Cardiac muscle cell (in vitro differentiated cells and primary cell): Measurements from ENCODE around the gene SNX15. TPM values are rescaled to one million over a fixed set of nuclear protein-coding genes. Genes with fewer than 3 reads are reported as not detected.
"Not testable (repeated sequence)": the region's sequence is repeated elsewhere in the genome, so short reads cannot be mapped to it uniquely, and the experiment has no call there.

Experiments
- DNase-seq, 2 donors: peaks; one replicate each; pipeline versions ENCODE4 v3.0.0 to v3.0.0-alpha.2; 2010 to 2017; ENCODE audit warnings: low read depth in 1 of 2, low spot score in 1 of 2
- H3K27ac ChIP-seq: fragments of 200-600 bp; sonication (generic); 2 replicates; pipeline ENCODE4 v1.5.1; 2016
- H3K27me3 ChIP-seq: fragments of 200-600 bp; sonication (generic); 2 replicates; pipeline ENCODE4 v1.6.0; 2016; ENCODE audit warnings: control low read depth
- H3K36me3 ChIP-seq: fragments of 200-600 bp; sonication (generic); 2 replicates; pipeline ENCODE4 v1.5.1; 2016; ENCODE audit warnings: control low read depth
- H3K4me1 ChIP-seq: fragments of 200-600 bp; sonication (generic); 2 replicates; pipeline ENCODE4 v1.8.1; 2017; ENCODE audit warnings: low read depth, mild to moderate bottlenecking, mixed run types
- H3K4me3 ChIP-seq: fragments of 200-600 bp; sonication (generic); 2 replicates; pipeline ENCODE4 v1.5.1; 2016; ENCODE audit warnings: mild to moderate bottlenecking
- H3K9me3 ChIP-seq: fragments of 200-600 bp; sonication (generic); 2 replicates; pipeline ENCODE4 v1.5.1; 2017; ENCODE audit warnings: low read depth, mild to moderate bottlenecking, control low read depth
- polyA plus RNA-seq: library from polyadenylated mRNA; unstranded; fragments of >200 nt; fragmentation: Nextera tagmentation; extraction: Ambion mirVana; gene quantifications from 2 replicates; pipeline ENCODE4 v1.2.1, GENCODE V29; 2016
- total RNA-seq: library from RNA; depleted of rRNA; stranded (reverse); fragments of >200 nt; gene quantifications from 2 replicates; pipeline ENCODE4 v1.2.3, GENCODE V29; 2016
- TF ChIP-seq, protein P1 (sequence below): IDR thresholded peaks from 2 replicates; pipeline ENCODE4 v1.5.1; 2012; ENCODE audit warnings: low read depth, mild to moderate bottlenecking, low read length

SNX15 gene, protein sequence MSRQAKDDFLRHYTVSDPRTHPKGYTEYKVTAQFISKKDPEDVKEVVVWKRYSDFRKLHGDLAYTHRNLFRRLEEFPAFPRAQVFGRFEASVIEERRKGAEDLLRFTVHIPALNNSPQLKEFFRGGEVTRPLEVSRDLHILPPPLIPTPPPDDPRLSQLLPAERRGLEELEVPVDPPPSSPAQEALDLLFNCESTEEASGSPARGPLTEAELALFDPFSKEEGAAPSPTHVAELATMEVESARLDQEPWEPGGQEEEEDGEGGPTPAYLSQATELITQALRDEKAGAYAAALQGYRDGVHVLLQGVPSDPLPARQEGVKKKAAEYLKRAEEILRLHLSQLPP
- total RNA-seq = 24.5 and 33.0 TPM in 2 replicates
- 38.4 and 41.3 TPM in 2 replicates for polyA plus RNA-seq

DNA sequence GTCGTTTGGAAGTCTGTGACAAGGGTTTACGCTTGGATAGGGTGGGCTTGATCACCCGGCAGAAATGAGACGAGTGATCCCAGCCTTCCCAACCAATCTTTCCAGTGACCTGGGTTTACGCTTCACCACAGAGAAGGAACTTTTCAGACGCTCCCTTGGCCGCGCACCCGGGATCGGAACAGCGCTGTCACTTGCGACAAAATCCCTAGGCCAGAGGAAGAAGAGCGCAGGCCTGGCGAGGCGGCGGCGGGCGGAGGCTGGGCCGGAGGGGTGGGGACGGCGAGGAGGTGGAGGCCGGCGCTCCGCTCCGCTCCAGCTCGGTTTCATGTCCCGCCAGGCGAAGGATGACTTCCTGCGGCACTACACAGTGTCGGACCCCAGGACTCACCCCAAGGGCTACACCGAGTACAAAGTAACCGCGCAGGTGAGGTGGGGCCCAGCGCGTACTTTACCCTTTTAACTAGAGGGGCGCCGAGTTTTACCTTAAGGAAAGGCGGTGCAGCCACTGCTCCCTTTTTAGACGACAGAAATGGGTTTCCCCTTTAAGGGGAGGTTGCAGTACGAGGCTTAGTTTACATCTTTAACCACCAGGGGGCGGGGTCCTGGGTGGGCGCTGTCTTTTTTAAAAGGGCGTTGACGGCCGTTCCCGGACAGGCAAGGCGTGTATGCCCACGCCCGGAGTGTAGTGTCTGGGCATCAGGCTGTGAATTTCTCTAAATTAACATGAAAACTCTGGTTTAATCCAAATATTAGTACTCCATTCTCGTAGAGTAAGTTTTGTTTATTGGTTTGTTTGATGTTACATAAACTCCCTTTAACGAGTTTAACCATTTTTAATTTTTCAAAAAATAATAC lies at the start of gene SNX15:
TSS of gene SNX15 (plus strand) at position 227 of the 855 bp plus-strand sequence. CDS start at position 326, 99 bp downstream.
- TF ChIP-seq, protein P1, sequence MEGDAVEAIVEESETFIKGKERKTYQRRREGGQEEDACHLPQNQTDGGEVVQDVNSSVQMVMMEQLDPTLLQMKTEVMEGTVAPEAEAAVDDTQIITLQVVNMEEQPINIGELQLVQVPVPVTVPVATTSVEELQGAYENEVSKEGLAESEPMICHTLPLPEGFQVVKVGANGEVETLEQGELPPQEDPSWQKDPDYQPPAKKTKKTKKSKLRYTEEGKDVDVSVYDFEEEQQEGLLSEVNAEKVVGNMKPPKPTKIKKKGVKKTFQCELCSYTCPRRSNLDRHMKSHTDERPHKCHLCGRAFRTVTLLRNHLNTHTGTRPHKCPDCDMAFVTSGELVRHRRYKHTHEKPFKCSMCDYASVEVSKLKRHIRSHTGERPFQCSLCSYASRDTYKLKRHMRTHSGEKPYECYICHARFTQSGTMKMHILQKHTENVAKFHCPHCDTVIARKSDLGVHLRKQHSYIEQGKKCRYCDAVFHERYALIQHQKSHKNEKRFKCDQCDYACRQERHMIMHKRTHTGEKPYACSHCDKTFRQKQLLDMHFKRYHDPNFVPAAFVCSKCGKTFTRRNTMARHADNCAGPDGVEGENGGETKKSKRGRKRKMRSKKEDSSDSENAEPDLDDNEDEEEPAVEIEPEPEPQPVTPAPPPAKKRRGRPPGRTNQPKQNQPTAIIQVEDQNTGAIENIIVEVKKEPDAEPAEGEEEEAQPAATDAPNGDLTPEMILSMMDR = peak; percentile 61
- Histone ChIP-seq H3K36me3 (no peaks in the 10 kb centered on the region), H3K27ac (peak within 1 kb of the TSS; percentile 81), H3K9me3 (no peaks in the 10 kb centered on the region), H3K27me3 (no peaks in the 10 kb centered on the region), H3K4me1 (no peaks in the 10 kb centered on the region), H3K4me3 (peak within 1 kb of the TSS; percentile 45)
- peak; percentile 97 to 98 for DNase-seq

DNA sequence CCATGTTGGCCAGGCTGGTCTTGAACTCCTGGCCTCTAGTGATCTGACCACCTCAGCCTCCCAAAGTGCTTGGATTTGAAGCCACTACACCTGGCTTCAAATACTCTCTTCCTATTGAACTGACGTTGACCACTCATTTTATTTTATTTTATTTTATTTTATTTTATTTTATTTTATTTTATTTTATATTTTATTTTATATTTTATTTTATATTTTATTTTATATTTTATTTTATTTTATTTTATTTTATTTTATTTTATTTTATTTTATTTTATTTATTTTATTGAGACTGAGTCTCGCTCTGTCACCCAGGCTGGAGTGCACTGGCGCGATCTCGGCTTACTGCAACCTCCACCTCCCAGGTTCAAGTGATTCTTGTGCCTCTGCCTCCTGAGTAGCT lies 43.9 kb upstream of the SNX15 start:
- H3K4me3 ChIP-seq, H3K36me3 ChIP-seq, H3K4me1 ChIP-seq, H3K27ac ChIP-seq, H3K27me3 ChIP-seq, H3K9me3 ChIP-seq, DNase-seq: not testable (repeated sequence)

DNA sequence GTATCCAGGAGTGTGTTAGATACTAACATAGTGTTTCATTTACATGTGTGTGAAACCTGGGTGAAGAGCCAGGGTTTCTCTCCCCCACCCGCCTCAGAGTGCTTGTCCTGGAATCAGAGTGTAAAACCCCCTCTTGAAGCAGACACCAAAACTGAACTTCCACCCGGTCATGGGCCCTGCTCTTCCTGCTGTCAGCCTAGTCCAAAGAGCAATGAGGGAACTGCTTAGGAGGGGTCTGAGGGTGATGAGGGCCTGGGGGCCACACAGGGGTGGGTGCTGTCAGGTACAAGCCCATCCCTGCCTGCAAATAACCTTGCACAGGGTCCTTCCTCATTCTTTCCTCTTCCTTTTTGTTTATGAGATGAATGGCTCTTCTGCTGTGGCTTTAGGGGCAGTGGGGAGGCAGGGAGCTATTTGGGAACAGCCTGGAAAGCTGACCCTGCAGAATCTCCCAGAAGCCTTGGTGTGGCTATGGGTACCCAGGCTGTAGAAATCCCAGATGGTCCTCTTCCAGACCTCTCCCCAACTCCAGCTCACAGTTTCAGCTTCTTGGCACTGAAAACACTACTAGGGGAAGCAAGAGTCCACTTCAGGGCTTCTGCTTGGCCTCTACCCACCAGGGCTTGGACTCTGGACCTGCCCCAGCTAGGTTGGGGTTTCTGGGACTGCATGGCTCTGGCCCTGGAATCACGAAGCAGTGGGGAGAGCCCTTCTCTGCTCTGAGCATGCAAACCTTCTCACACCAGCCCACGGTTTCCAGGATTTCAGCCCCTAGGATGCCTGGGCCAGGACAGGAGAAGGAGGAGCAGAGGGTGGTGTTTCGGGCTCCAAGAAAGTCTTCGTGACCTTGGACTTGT lies 39.0 kb upstream of the SNX15 start:
- DNase-seq = no peak
- H3K36me3 ChIP-seq = no peaks in the 10 kb centered on the region
- H3K4me3 ChIP-seq = no peak overlapping the region
- peaks cover 6% of the 10 kb centered on the region for H3K4me1 ChIP-seq
- no peaks in the 10 kb centered on the region for H3K9me3 ChIP-seq
- H3K27ac ChIP-seq = no peak overlapping the region
- TF ChIP-seq, protein P1 = no peak
- no peaks in the 10 kb centered on the region for H3K27me3 ChIP-seq

DNA sequence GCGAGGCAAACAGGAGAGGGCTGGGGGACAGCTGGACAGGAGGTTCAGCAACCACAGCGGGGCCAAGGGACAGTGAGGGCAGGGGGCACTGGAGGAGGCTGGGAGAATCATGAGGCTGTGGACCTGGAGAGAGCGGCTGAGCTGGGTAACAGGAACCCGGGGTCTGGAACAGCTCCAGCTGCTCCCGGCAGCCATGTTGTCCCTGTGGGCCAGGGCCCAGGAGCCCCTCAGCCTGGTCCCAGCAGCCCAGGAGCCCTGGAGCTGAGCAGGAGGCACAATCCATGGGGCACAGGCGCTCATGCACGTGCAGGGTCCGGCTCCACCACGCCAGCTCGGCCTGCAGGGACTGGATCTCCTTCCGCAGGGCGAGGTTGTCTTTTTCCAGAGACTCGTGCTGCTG lies 37.8 kb upstream of the SNX15 start:
- TF ChIP-seq, protein P1 = no peak
- Histone ChIP-seq H3K36me3 (no peaks in the 10 kb centered on the region), H3K4me1 (peaks cover 6% of the 10 kb centered on the region), H3K27ac (no peak overlapping the region), H3K9me3 (no peaks in the 10 kb centered on the region), H3K4me3 (no peak overlapping the region), H3K27me3 (no peaks in the 10 kb centered on the region)
- no peak for DNase-seq

DNA sequence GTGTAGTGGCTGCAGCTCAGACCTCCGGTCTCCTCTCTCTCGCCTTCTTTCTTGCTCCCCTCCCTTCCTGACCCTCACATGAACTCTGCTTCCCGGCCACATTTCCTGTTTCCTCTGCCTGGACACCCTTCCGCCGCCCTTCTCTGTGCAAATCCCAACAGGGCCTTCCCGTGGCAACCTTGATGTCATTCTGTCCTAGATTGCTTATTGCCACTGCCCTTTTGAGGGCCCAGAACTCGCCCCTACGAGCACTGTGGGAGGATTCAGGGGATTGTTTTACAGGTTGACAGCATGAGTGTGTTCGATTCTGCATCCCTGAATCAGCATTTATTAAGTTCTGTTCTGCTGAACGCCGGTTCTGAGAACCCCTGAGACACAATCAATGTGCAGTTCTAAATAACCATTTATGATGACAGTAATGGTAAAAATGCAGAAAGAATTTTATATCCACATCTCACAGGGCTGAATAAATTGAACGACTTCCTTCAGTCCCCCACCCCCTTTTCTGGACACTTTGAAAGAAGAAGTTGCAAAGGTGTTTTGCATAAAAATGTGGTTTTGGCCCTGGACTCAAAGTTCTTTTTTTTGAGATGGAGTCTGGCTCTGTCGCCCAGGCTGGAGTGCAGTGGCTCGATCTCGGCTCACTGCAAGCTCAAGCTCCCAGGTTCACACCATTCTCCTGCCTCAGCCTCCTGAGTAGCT lies 36.9 kb upstream of the SNX15 start:
- Histone ChIP-seq H3K27me3 (no peaks in the 10 kb centered on the region), H3K4me1 (peaks cover 6% of the 10 kb centered on the region), H3K36me3 (no peaks in the 10 kb centered on the region), H3K4me3 (no peak overlapping the region), H3K9me3 (no peaks in the 10 kb centered on the region), H3K27ac (no peak overlapping the region)
- peak in 1 of 2 donors; percentile 72 for DNase-seq
- TF ChIP-seq, protein P1 = no peak
